Spleen (tissue), 7 donors: ENCODE measurements around the gene TNFSF8.

Experiments
- POLR2A ChIP-seq, 3 donors: fragments of 450-650 bp; IDR thresholded peaks; one replicate each; pipeline ENCODE4 v1.5.1; 2017; ENCODE audit warnings: antibody characterized with exemption in 3 of 3, mild to moderate bottlenecking in 1 of 3
- POLR2AphosphoS5 ChIP-seq, 3 donors: sonication (generic); formaldehyde crosslinking; IDR thresholded peaks; one replicate each; pipeline ENCODE4 v1.5.1; 2017; ENCODE audit warnings: antibody characterized with exemption in 3 of 3
- TF ChIP-seq, protein P1 (sequence below), 11 experiments: fragments of 200-600 bp in 7 of 11; fragments of 450-650 bp in 4 of 11; sonication (generic) in 4 of 11; IDR thresholded peaks in 8 of 11; conservative IDR thresholded peaks in 3 of 11; 1 replicate in 7 of 11; 2 replicates in 4 of 11; pipeline versions ENCODE4 v1.4.0 to v1.8.0; 2016 to 2021; ENCODE audit warnings: antibody characterized with exemption in 11 of 11, inconsistent platforms in 4 of 11, mild to moderate bottlenecking in 1 of 11
- donor health status: DM: no; HTN: no; CAD: no; lungs with moderate emphysema.
- donor health status: DM: no; HTN: no; CAD: no.
- donor health status: DM: no; HTN: no; CAD: no.

DNA sequence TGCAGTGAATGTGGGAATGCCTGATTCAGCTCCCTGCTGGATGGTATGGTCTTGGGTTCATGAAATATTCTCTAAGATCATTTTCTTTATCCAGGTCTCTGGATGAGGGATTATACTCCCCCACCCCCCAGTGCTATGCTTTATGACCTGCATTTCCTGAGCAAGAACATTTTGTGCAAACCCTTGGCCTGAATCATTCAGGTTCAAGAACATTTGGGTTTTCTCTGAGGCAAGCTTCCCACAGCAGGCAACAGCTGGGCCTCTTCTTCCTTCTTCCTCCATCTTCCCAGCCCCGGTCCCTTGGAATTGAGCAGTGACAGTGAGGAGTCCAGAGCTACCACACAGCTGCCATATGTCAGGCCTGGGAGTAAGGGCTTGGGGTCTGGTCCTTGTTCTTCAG lies 65.9 kb downstream of the TNFSF8 start:
- TF ChIP-seq POLR2AphosphoS5 (IDR thresholded peaks at IDR 0.05): no peak
- TF ChIP-seq, protein P1, sequence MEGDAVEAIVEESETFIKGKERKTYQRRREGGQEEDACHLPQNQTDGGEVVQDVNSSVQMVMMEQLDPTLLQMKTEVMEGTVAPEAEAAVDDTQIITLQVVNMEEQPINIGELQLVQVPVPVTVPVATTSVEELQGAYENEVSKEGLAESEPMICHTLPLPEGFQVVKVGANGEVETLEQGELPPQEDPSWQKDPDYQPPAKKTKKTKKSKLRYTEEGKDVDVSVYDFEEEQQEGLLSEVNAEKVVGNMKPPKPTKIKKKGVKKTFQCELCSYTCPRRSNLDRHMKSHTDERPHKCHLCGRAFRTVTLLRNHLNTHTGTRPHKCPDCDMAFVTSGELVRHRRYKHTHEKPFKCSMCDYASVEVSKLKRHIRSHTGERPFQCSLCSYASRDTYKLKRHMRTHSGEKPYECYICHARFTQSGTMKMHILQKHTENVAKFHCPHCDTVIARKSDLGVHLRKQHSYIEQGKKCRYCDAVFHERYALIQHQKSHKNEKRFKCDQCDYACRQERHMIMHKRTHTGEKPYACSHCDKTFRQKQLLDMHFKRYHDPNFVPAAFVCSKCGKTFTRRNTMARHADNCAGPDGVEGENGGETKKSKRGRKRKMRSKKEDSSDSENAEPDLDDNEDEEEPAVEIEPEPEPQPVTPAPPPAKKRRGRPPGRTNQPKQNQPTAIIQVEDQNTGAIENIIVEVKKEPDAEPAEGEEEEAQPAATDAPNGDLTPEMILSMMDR (IDR thresholded peaks at IDR 0.05 in 8 of 11, conservative IDR thresholded peaks at IDR 0.05 in 3 of 11): no peak
- no peak for TF ChIP-seq POLR2A (IDR thresholded peaks at IDR 0.05)
